ENCODE results near the gene SPIN2A. TPM values are rescaled to one million over a fixed set of nuclear protein-coding genes. Genes with fewer than 3 reads are reported as not detected.
"Not testable (repeated sequence)": the region's sequence is repeated elsewhere in the genome, so short reads cannot be mapped to it uniquely, and the experiment has no call there.

SPIN2A gene
- total RNA-seq, result under 0.01 and 0.20 TPM in 2 replicates

GRCh38 chrX:57137073-57137472, at the start of gene SPIN2A:
TSS of gene SPIN2A (minus strand) at chrX:57137397. CDS start at chrX:57136597, 800 bp downstream.
- DNase-seq (ENCODE audit: low read depth in 2 of 2), result not testable (repeated sequence)

- no peak for DNase-seq (ENCODE audit: low read depth in 2 of 2)
Observed at GRCh38 chrX:57178605-57179004, 41.4 kb upstream of the SPIN2A start.

GRCh38 chrX:57177070-57177469, 39.9 kb upstream of the SPIN2A start:
- DNase-seq (ENCODE audit: low read depth in 2 of 2), result no peak

- DNase-seq (ENCODE audit: low read depth in 2 of 2), result no peak
Observed at GRCh38 chrX:57172544-57172943, 35.3 kb upstream of the SPIN2A start.

- DNase-seq (ENCODE audit: low read depth in 2 of 2), result peak; percentile 57 to 71
Observed at GRCh38 chrX:57156397-57157049, 19.3 kb upstream of the SPIN2A start.

- DNase-seq (ENCODE audit: low read depth in 2 of 2), result no peak
Observed at GRCh38 chrX:57155171-57155570, 18.0 kb upstream of the SPIN2A start.

GRCh38 chrX:57152222-57152621, 15.0 kb upstream of the SPIN2A start:
- DNase-seq (ENCODE audit: low read depth in 2 of 2), result not testable (repeated sequence)

GRCh38 chrX:57138674-57139073, 1.5 kb upstream of the SPIN2A start:
- no peak for DNase-seq (ENCODE audit: low read depth in 2 of 2)

- no peak for DNase-seq (ENCODE audit: low read depth in 2 of 2)
Observed at GRCh38 chrX:57137501-57137900, 304 bp upstream of the SPIN2A start.

GRCh38 chrX:57136589-57136988, 608 bp downstream of the SPIN2A start:
- DNase-seq (ENCODE audit: low read depth in 2 of 2), result not testable (repeated sequence)

GRCh38 chrX:57135287-57135686, 1.9 kb downstream of the SPIN2A start:
- DNase-seq (ENCODE audit: low read depth in 2 of 2), result no peak

GRCh38 chrX:57134702-57135101, 2.5 kb downstream of the SPIN2A start:
- peak in 1 of 2 donors; percentile 28 for DNase-seq (ENCODE audit: low read depth in 2 of 2)

- DNase-seq (ENCODE audit: low read depth in 2 of 2), result no peak
Observed at GRCh38 chrX:57133706-57134105, 3.5 kb downstream of the SPIN2A start.

GRCh38 chrX:57133284-57133683, 3.9 kb downstream of the SPIN2A start:
- not testable (repeated sequence) for DNase-seq (ENCODE audit: low read depth in 2 of 2)

GRCh38 chrX:57132046-57132445, 5.2 kb downstream of the SPIN2A start:
- DNase-seq (ENCODE audit: low read depth in 2 of 2), result no peak

GRCh38 chrX:57121816-57122215, 15.4 kb downstream of the SPIN2A start:
- no peak for DNase-seq (ENCODE audit: low read depth in 2 of 2)

GRCh38 chrX:57121162-57121755, 15.9 kb downstream of the SPIN2A start, which contains the start of gene SPIN2B:
TSS of gene SPIN2B (minus strand) at chrX:57121548.
- peak; percentile 80 to 94 for DNase-seq (ENCODE audit: low read depth in 2 of 2)

- peak; percentile 5 to 6 for DNase-seq (ENCODE audit: low read depth in 2 of 2)
Observed at GRCh38 chrX:57120619-57121161, 16.5 kb downstream of the SPIN2A start.

GRCh38 chrX:57119416-57119815, 17.8 kb downstream of the SPIN2A start:
- no peak for DNase-seq (ENCODE audit: low read depth in 2 of 2)

- not testable (repeated sequence) for DNase-seq (ENCODE audit: low read depth in 2 of 2)
Observed at GRCh38 chrX:57117566-57117965, 19.6 kb downstream of the SPIN2A start.

- DNase-seq (ENCODE audit: low read depth in 2 of 2), result peak in 1 of 2 donors; percentile 4
Observed at GRCh38 chrX:57104921-57105398, 32.2 kb downstream of the SPIN2A start.

GRCh38 chrX:57104406-57104805, 32.8 kb downstream of the SPIN2A start:
- DNase-seq (ENCODE audit: low read depth in 2 of 2), result no peak

GRCh38 chrX:57103489-57103888, 33.7 kb downstream of the SPIN2A start:
- no peak for DNase-seq (ENCODE audit: low read depth in 2 of 2)
